Measurements from ENCODE around the gene MRPS31.

The MRPS31 gene

DNA sequence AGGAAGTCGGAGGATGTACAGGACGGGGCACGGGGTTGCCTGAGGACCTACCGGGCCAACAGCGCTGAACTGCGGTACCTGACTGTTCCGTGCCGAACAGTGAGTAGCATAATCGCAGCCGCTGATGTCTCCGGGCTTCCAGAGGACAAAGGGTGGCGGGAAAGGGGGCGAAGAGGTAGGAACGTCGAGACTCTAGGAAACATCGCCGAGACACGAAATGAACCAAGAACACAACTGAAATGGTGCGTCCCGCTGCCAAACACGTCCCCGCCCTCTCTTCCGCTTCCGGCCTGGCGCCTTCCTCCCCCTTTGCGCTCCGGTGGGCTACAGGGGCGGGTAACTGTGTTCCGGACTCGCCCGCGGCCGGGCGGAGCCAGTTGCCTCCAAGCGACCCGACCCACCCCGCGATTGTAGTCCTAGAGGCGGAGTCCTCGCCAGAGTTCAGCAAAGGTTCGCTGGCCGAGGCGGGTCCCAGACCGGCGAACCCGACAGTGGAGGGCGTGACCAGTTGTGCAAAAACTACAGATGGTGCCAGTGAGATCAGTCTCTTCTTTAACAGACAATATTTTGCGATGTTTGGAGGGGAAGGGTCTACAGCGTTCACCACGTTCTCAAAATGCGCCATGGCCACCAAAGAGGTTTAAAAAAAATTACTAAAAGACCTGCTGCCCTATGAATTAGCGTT, at the start of gene MRPS31:
MRPS31 (minus strand) TSS at position 257 of the 685 bp plus-strand sequence; CDS start at position 203, 54 bp downstream.
- TF ChIP-seq GATA1 (IDR thresholded peaks at IDR 0.05; ENCODE audit: low read depth, low read length) (no peak), POLR2A (IDR thresholded peaks at IDR 0.05; ENCODE audit: low read length) (peak; percentile 93)
- peak; percentile 96 to 97 for DNase-seq

DNA sequence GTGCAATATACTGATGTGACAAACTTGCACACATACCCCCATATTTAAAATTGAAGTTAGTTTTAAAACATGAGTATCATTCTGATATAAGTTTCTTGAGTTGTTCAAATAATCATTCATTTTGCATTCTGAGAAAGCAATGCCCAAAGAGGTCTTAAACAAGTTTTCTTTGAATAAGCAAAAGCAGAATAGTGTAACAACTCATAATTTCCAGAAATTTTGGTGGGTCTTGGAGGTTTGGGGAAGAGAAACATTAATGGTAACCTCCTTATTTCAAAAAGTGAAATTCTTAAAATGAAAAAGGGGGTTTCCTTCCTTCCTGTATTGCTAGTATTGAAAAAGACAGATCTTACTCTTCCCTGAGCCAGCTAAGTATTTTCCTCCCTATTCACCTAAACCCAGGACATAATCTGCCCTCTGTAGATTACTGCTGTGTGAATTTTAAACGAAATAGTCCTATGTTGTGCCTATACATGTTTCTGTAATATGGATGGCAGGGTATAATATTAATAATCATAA, 48.9 kb upstream of the MRPS31 start:
- TF ChIP-seq GATA1 (IDR thresholded peaks at IDR 0.05; ENCODE audit: low read depth, low read length), result no peak
- no peak for TF ChIP-seq POLR2A (IDR thresholded peaks at IDR 0.05; ENCODE audit: low read length)
- DNase-seq, result no peak

DNA sequence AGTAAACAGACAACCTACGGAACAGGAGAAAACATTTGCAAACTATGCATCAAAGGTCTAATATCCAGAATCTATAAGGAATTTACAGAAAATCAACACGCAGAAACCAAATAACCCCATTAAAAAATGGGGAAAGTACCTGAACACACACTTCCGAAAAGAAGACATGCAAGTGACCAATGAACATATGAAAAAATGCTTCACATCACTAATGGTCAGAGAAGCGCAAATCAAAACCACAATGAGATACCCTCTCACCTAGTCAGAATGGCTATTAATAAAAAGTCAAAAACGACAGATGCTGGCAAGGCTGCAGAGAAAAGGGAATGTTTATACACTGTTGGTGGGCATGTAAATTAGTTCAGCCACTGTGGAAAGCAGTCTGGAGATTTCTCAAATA, 47.9 kb upstream of the MRPS31 start:
- no peak for TF ChIP-seq POLR2A (IDR thresholded peaks at IDR 0.05; ENCODE audit: low read length)
- TF ChIP-seq GATA1 (IDR thresholded peaks at IDR 0.05; ENCODE audit: low read depth, low read length), result no peak
- DNase-seq, result no peak

DNA sequence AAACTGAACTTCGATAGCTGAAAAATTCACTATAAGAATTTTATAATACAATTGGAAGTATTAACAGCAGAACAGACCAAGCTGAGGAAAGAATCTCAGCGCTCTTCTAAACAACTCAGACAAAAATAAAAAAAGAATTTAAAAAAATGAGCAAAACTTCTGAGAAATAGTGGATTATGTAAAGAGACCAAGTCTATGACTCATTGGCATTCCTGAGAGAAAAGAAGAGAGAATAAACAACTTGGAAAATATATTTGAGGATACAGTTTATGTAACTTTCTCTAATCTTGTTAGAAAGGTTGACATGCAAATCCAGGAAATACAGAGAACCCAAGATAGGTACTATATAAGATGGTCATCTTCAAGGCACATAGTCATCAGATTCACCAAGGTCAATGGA, 43.8 kb upstream of the MRPS31 start:
- TF ChIP-seq POLR2A (IDR thresholded peaks at IDR 0.05; ENCODE audit: low read length) (no peak), GATA1 (IDR thresholded peaks at IDR 0.05; ENCODE audit: low read depth, low read length) (no peak)
- no peak for DNase-seq

DNA sequence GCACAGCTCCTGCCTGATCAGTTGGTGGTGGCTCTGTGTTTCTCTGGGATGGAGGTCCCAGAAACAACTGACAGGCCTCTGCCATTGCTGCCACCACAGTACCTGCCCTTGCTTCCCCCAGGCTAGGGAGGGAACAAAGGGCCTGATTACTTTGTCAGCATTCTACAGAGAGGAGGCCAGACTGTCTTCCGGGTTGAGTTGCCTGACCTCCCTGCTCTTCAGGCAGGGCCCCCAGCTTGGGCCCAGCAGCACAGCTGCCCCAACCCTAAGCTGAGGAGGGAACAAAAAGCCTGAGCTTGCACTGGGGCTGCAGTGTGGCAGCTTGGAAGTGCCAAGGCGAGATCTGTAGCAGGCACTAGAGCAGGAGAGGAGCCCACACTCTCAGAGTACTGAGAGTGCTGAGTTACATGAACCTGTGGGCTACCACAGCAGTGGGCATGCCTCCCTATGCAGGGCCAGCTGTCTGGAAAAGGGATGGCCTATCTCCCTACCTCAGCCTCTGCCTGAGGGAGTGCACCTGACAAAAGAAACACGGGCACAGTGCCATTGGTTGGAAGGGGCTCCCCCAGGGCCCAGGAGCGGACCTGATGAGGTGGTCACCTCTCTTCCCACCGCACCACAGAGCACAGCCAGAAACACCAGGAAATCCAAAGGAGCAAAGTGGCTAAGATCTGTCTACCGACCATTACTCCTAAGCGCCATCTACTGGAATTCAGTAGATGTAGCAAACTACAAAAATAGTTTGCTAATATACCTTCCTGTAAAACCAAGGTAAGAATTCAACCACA, 42.9 kb upstream of the MRPS31 start:
- TF ChIP-seq GATA1 (IDR thresholded peaks at IDR 0.05; ENCODE audit: low read depth, low read length), result no peak
- no peak for TF ChIP-seq POLR2A (IDR thresholded peaks at IDR 0.05; ENCODE audit: low read length)

DNA sequence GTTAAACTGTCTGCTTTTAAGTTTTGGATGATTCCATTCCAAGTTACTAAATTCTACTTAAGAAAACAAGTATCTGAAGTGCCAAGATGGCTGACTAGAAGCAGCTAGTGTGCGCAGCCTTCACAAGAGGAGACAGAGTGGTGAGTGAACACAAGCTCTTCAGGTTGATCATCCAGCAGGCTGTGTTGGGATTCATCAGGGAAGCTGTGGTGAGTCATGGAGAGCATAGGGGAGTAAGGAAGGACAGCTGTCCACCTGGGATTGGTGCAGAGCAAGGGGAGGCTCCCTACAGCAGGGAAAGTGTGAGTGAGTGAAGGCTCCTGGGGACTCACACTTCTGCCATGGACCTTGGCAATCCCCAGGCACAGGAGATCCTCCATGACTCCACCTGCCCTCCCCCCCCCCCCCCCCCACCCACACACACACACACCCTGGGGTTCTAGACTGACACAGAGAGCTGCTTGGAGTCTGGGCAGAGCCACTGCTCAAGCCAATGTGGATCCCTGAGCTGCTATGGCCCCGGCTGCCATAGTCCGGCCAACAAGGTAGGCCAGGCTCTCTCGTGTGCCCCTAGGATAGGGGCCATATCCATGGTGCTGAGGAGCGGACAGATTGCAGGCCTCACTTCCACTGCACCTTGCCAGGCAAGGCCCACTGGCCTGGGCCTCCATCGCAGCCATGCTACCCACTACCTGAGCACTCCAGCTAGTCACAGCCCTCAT, 41.9 kb upstream of the MRPS31 start:
- DNase-seq, result no peak
- no peak for TF ChIP-seq POLR2A (IDR thresholded peaks at IDR 0.05; ENCODE audit: low read length)
- no peak for TF ChIP-seq GATA1 (IDR thresholded peaks at IDR 0.05; ENCODE audit: low read depth, low read length)

More for the DNA sequence above, 42.9 kb upstream of the MRPS31 start:
- peak; percentile 31 to 49 for DNase-seq

DNA sequence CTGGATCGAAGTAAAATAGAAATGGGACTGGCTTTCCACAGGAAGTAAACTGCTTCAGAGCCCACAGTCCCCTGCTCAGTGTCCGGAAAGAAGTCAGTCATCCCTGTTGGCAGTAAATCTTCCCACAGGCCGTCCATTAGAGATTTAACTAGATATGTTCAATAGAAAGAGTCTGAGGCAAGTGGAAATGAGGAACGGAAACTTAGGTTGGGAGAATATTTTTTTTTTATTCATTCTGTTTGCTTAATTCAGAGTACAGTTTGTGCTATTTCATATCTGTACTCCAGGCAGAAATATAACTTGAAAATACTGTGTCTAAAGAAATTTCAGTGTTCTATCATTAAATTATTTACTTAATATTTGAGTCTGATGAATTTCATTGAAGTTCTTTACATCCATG, 41.1 kb upstream of the MRPS31 start:
- no peak for DNase-seq
- TF ChIP-seq GATA1 (IDR thresholded peaks at IDR 0.05; ENCODE audit: low read depth, low read length) (no peak), POLR2A (IDR thresholded peaks at IDR 0.05; ENCODE audit: low read length) (no peak)

DNA sequence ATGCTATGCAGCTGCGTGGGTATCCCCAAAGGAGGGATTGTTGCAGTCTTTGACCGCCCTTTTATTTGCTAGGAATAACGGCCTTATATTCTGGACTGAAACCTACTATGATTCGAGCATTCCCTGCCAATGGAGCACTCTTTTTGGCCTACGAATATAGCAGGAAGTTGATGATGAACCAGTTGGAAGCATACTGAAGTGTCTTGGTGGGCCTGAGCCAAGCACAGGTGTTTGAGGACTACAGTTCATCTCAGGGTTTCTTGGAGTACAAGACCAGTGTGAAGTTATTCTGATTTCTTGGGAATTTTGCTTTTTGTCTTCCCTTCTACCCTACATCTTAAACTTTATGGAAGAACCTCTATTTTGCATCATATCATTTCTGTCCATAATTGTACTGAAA, 38.5 kb upstream of the MRPS31 start:
- TF ChIP-seq GATA1 (IDR thresholded peaks at IDR 0.05; ENCODE audit: low read depth, low read length) (no peak), POLR2A (IDR thresholded peaks at IDR 0.05; ENCODE audit: low read length) (no peak)
- DNase-seq, result no peak

DNA sequence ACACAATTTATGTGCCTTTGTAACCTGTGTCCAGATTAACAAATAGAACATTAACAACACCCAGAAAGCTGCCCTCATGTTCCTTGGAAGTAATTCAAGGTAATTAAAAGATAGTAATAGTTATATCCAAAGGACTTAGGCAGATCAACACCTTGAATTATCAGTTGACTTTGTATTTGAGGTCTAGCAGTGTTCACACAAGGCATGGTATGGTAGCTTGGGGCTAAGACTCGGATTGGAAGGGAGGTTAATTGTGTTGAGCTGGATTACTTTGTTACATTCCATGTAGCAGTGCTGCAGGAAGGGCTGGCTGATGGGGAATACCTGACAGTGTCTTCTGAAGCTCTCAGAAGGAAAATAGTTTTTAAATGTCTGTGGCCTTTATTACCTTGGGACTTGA, 35.3 kb upstream of the MRPS31 start:
- no peak for DNase-seq
- TF ChIP-seq POLR2A (IDR thresholded peaks at IDR 0.05; ENCODE audit: low read length) (no peak), GATA1 (IDR thresholded peaks at IDR 0.05; ENCODE audit: low read depth, low read length) (no peak)

DNA sequence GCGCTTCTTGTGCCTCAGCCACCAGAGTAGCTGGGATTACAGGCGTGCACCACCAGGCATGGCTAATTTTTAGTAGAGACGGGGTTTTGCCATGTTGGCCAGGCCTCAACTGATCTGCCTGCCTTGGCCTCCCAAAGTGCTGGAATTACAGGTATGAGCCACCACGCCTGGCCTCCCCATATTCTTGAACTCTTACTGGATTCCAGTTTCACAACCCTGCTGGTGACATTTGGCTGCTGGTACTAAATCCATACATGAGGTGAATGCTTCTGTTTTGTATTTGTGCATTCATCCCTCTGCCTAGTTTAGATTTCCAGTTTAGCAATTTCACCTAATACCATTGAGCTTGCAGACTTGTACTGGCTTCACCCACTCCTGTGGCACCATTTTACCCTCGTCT, 32.3 kb upstream of the MRPS31 start:
- TF ChIP-seq GATA1 (IDR thresholded peaks at IDR 0.05; ENCODE audit: low read depth, low read length) (no peak), POLR2A (IDR thresholded peaks at IDR 0.05; ENCODE audit: low read length) (no peak)
- DNase-seq, result no peak

DNA sequence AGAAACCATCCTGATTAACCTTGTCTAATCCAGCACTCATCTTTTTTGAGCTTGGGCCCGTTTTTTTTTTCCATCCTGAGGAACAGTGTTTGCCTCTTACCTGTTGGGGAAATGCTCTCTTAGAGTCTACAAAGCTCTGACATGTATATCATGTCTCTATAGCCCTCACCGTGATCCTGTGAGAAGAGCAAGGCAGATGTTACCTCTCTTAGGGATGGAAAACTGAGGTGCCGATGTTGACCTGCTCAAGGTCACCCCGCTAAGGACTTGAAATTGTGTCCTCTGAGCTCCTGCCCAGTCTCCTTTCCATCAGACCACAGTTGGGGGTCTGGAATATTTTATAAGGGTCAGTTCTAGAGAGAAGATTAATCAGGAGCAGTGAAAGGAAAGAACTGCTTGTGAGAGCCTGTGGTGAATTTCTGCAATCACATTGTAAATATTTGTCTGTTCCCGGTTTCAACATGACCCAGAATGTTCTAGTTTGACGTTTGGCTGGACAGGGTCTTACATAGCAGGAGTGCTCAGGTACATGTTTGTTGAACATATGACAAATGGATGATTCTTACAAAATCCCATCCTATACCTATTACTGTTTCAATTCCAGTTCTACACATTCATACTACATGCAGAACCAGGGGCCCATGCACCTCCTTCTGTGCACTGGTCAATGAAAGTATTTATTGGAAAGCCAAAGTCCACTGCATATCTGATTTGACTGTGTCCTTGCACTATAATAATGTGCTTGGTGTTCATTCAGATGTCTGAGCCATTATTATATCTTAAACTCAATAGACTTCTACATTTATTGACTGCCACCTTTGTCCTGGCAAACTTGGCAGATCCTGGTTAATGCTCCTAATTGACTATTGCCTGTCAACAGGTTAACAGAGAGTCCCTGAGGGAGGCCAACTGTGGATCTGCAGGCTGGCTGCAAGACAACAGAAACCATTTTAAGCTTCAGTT, 30.5 kb upstream of the MRPS31 start:
- no peak for DNase-seq
- TF ChIP-seq POLR2A (IDR thresholded peaks at IDR 0.05; ENCODE audit: low read length) (no peak), GATA1 (IDR thresholded peaks at IDR 0.05; ENCODE audit: low read depth, low read length) (no peak)

DNA sequence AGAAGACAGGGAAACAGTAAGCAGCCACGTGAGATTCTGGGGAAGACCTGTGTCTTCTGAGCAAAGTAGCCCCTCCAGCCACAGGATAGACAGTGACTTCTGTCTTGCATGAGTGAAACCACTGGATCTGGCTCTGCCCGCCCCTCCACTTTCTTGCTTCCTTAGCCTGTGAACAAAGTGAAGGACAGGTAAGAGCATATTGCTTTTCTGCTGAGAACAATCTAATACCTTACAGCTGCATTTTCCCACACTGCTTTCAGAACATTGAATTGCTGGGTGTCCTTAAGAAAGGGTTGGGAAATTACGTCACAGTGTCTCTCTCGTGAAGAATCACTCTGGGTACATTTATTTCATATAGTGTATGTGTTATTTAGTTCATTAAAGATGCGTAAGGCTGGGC, 29.6 kb upstream of the MRPS31 start:
- TF ChIP-seq POLR2A (IDR thresholded peaks at IDR 0.05; ENCODE audit: low read length) (no peak), GATA1 (IDR thresholded peaks at IDR 0.05; ENCODE audit: low read depth, low read length) (no peak)
- no peak for DNase-seq

DNA sequence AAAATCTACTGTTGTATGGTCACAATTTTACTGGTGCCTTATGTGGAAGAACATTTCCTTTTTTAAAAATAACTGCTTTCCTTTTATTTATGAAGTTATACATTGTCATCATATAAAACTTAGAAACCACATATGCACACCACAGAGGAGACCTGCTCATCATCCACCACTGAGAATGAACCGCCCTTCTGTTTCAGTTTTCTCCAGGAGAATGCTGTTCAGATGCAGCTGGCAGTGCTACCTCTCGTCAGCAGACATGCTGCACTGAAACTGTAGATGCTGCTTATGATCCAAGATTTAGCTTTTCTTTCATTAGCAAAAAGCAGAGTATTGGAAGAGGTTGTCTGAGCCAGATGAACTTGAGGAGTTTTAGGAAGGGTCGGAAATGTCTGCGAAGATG, 28.5 kb upstream of the MRPS31 start:
- no peak for TF ChIP-seq POLR2A (IDR thresholded peaks at IDR 0.05; ENCODE audit: low read length)
- DNase-seq, result no peak
